ENCODE measurements around the gene TMEM237. TPM values are rescaled to one million over a fixed set of nuclear protein-coding genes. Genes with fewer than 3 reads are reported as not detected.
A peak's percentile ranks its signal among the peaks of the same experiment; 100 is the strongest.
"Not testable (repeated sequence)": the region's sequence is repeated elsewhere in the genome, so short reads cannot be mapped to it uniquely, and the experiment has no call there.

Gene TMEM237
- total RNA-seq, 1 donor from 2014 or later, result 82.9 TPM

GRCh38 chr2:201673546-201673945 lies 30.2 kb upstream of the TMEM237 start:
- Histone ChIP-seq H3K79me2 (ENCODE audit: low read depth) (no peaks in the 10 kb centered on the region), H3F3A (ENCODE audit: low read depth) (no peaks in the 10 kb centered on the region), H3K36me3 (no peaks in the 10 kb centered on the region), H2AFZ (replicated peaks) (no peak overlapping the region), H3K4me1 (peaks cover 6% of the 10 kb centered on the region), H3K4me2 (no peak overlapping the region), H3K9me3 (ENCODE audit: low read depth) (no peaks in the 10 kb centered on the region), H3K4me3 (no peak overlapping the region), H3K9ac (no peak overlapping the region), H3K27ac (no peak overlapping the region), H3K27me3 (no peaks in the 10 kb centered on the region), H4K20me1 (ENCODE audit: low read depth) (no peaks in the 10 kb centered on the region)
- Mint-ChIP-seq H3K4me1 (no peaks in the 10 kb centered on the region), H3K27ac (no peak overlapping the region), H3K9me3 (no peaks in the 10 kb centered on the region), H3K4me3 (no peak overlapping the region), H3K36me3 (no peaks in the 10 kb centered on the region), H3K27me3 (ENCODE audit: insufficient read depth, low read depth) (peaks cover 4% of the 10 kb centered on the region)
- TF ChIP-seq EZH2 (IDR thresholded peaks at IDR 0.05) (no peak), CTCF (IDR thresholded peaks at IDR 0.05) (no peak), EZH2phosphoT487 (IDR thresholded peaks at IDR 0.05) (no peak)
- DNase-seq (ENCODE audit: low spot score), result no peak

GRCh38 chr2:201671205-201671604 lies 27.9 kb upstream of the TMEM237 start:
- not testable (repeated sequence) for H3K27me3 ChIP-seq; H3K9me3 ChIP-seq (ENCODE audit: low read depth); H3K36me3 ChIP-seq; H3K27ac ChIP-seq; H4K20me1 ChIP-seq (ENCODE audit: low read depth); H3K27ac Mint-ChIP-seq; H3K9ac ChIP-seq; H3F3A ChIP-seq (ENCODE audit: low read depth); H3K4me1 Mint-ChIP-seq; H3K4me2 ChIP-seq; H2AFZ ChIP-seq (replicated peaks); H3K9me3 Mint-ChIP-seq; H3K36me3 Mint-ChIP-seq; H3K4me3 ChIP-seq; H3K79me2 ChIP-seq (ENCODE audit: low read depth); H3K4me1 ChIP-seq; H3K27me3 Mint-ChIP-seq (ENCODE audit: insufficient read depth, low read depth); H3K4me3 Mint-ChIP-seq; DNase-seq (ENCODE audit: low spot score)

GRCh38 chr2:201669865-201670264 lies 26.6 kb upstream of the TMEM237 start:
- Histone ChIP-seq H3K79me2 (ENCODE audit: low read depth) (no peaks in the 10 kb centered on the region), H3K4me3 (no peak overlapping the region), H3K36me3 (no peaks in the 10 kb centered on the region), H3K9me3 (ENCODE audit: low read depth) (no peaks in the 10 kb centered on the region), H3K27me3 (no peaks in the 10 kb centered on the region), H3K4me2 (no peak overlapping the region), H3K4me1 (no peaks in the 10 kb centered on the region), H3K9ac (no peak overlapping the region), H3F3A (ENCODE audit: low read depth) (no peaks in the 10 kb centered on the region), H4K20me1 (ENCODE audit: low read depth) (no peaks in the 10 kb centered on the region), H2AFZ (replicated peaks) (no peak overlapping the region), H3K27ac (no peak overlapping the region)
- no peaks in the 10 kb centered on the region for H3K9me3 Mint-ChIP-seq
- H3K27ac Mint-ChIP-seq, result no peak overlapping the region
- no peak for DNase-seq (ENCODE audit: low spot score)
- no peaks in the 10 kb centered on the region for H3K4me1 Mint-ChIP-seq
- no peak overlapping the region for H3K4me3 Mint-ChIP-seq
- no peaks in the 10 kb centered on the region for H3K36me3 Mint-ChIP-seq
- TF ChIP-seq EZH2phosphoT487 (IDR thresholded peaks at IDR 0.05) (no peak), EZH2 (IDR thresholded peaks at IDR 0.05) (no peak), CTCF (IDR thresholded peaks at IDR 0.05) (no peak)
- peaks cover 4% of the 10 kb centered on the region for H3K27me3 Mint-ChIP-seq (ENCODE audit: insufficient read depth, low read depth)

- Histone ChIP-seq H3K9ac (no peak overlapping the region), H3K4me3 (no peak overlapping the region), H2AFZ (replicated peaks) (peak overlapping the region; percentile 57), H3K4me2 (no peak overlapping the region), H3K27me3 (no peaks in the 10 kb centered on the region), H3K27ac (no peak overlapping the region), H3K36me3 (no peaks in the 10 kb centered on the region), H3K4me1 (no peaks in the 10 kb centered on the region), H4K20me1 (ENCODE audit: low read depth) (no peaks in the 10 kb centered on the region), H3K79me2 (ENCODE audit: low read depth) (no peaks in the 10 kb centered on the region), H3F3A (ENCODE audit: low read depth) (no peaks in the 10 kb centered on the region), H3K9me3 (ENCODE audit: low read depth) (no peaks in the 10 kb centered on the region)
- H3K4me1 Mint-ChIP-seq, result no peaks in the 10 kb centered on the region
- no peaks in the 10 kb centered on the region for H3K9me3 Mint-ChIP-seq
- no peak overlapping the region for H3K4me3 Mint-ChIP-seq
- peaks cover 4% of the 10 kb centered on the region for H3K27me3 Mint-ChIP-seq (ENCODE audit: insufficient read depth, low read depth)
- TF ChIP-seq CTCF (IDR thresholded peaks at IDR 0.05) (no peak), EZH2 (IDR thresholded peaks at IDR 0.05) (no peak), EZH2phosphoT487 (IDR thresholded peaks at IDR 0.05) (no peak)
- no peaks in the 10 kb centered on the region for H3K36me3 Mint-ChIP-seq
- H3K27ac Mint-ChIP-seq, result no peak overlapping the region
- no peak for DNase-seq (ENCODE audit: low spot score)
These were observed 25.2 kb upstream of the TMEM237 start for GRCh38 chr2:201668402-201668910.

Data from neural progenitor cell (in vitro differentiated cells).